T-cell (primary cell): ENCODE data around the gene NAV2. TPM values are rescaled to one million over a fixed set of nuclear protein-coding genes. Genes with fewer than 3 reads are reported as not detected.

Source experiments
- ATAC-seq, 4 experiments: fragments of 200-7000 bp in 3 of 4; fragments of 150-1000 bp in 1 of 4; cut with Tn5 transposase; replicated peaks in 1 of 4; 1 replicate in 3 of 4; 2 replicates in 1 of 4; pipeline ENCODE4 v1.10.0; 2021; ENCODE audit warnings: moderate library complexity in 3 of 4, mild to moderate bottlenecking in 2 of 4, moderate number of reproducible peaks in 1 of 4
- CTCF ChIA-PET, 2 donors: fragments of 300-600 bp; sonication (Branson Sonifier 250); formaldehyde crosslinking; loops; one replicate each; lab custom pipeline; 2022; ENCODE audit warnings: antibody characterized with exemption in 2 of 2; lab: Charles Lee
- POLR2A ChIA-PET, 2 donors: fragments of 300-600 bp; sonication (Branson Sonifier 250); formaldehyde crosslinking; loops; one replicate each; lab custom pipeline; 2022; ENCODE audit warnings: antibody characterized with exemption in 2 of 2; lab: Charles Lee
- DNase-seq, 35 experiments: peaks; one replicate each; pipeline versions ENCODE4 v3.0.0 to v3.0.0-alpha.2; 2013 to 2023
- H3K27ac ChIP-seq: one replicate; pipeline ENCODE4 v1.5.1; 2013; ENCODE audit warnings: low read length
- H3K27me3 ChIP-seq, 2 experiments: replicated peaks in 1 of 2; 1 replicate in 1 of 2; 2 replicates in 1 of 2; pipeline versions ENCODE4 v1.6.1 to v1.7.0; 2013; ENCODE audit warnings: low read length in 1 of 2, mixed read lengths in 1 of 2; ENCODE audit not compliant: control insufficient read depth in 2 of 2, insufficient read depth in 2 of 2; ENCODE audit errors: extremely low read depth in 1 of 2
- H3K36me3 ChIP-seq, 2 donors: 1 replicate in 1 of 2; 2 replicates in 1 of 2; pipeline versions ENCODE4 v1.6.1 to v1.7.0; 2013; ENCODE audit warnings: low read length in 1 of 2; ENCODE audit not compliant: control insufficient read depth in 2 of 2, insufficient read depth in 1 of 2; ENCODE audit errors: extremely low read depth in 1 of 2
- H3K4me1 ChIP-seq, 2 experiments: 1 replicate in 1 of 2; 2 replicates in 1 of 2; pipeline versions ENCODE4 v1.6.1 to v1.7.0; 2013; ENCODE audit warnings: low read length in 2 of 2, mixed read lengths in 1 of 2; ENCODE audit not compliant: insufficient read depth in 2 of 2, control insufficient read depth in 1 of 2; ENCODE audit errors: extremely low read depth in 1 of 2
- H3K4me3 ChIP-seq, 2 donors: 1 replicate in 1 of 2; 2 replicates in 1 of 2; pipeline versions ENCODE4 v1.5.1 to v1.7.0; 2013; ENCODE audit warnings: mild to moderate bottlenecking in 2 of 2, low read length in 1 of 2, moderate library complexity in 1 of 2; ENCODE audit not compliant: control insufficient read depth in 1 of 2; ENCODE audit errors: extremely low read depth in 1 of 2
- H3K9me3 ChIP-seq: 2 replicates; pipeline ENCODE4 v1.7.0; 2013
- H3K27ac Mint-ChIP-seq, 2 donors: one replicate each; pipeline ENCODE4 v1.8.0; 2020 to 2021; ENCODE audit warnings: mild to moderate bottlenecking in 2 of 2, mixed read lengths in 2 of 2
- H3K27me3 Mint-ChIP-seq, 2 donors: one replicate each; pipeline ENCODE4 v1.8.0; 2021 to 2022; ENCODE audit warnings: mixed read lengths in 2 of 2
- H3K36me3 Mint-ChIP-seq: one replicate; pipeline ENCODE4 v1.8.0; 2021; ENCODE audit warnings: mixed read lengths
- H3K4me1 Mint-ChIP-seq, 3 donors: one replicate each; pipeline ENCODE4 v1.8.0; 2020 to 2022; ENCODE audit warnings: mixed read lengths in 3 of 3, mild to moderate bottlenecking in 1 of 3
- H3K4me3 Mint-ChIP-seq, 3 donors: one replicate each; pipeline ENCODE4 v1.8.0; 2020 to 2022; ENCODE audit warnings: mild to moderate bottlenecking in 3 of 3, mixed read lengths in 3 of 3, moderate library complexity in 3 of 3
- H3K9me3 Mint-ChIP-seq, 3 donors: one replicate each; pipeline ENCODE4 v1.8.0; 2020 to 2022; ENCODE audit warnings: mixed read lengths in 3 of 3
- WGBS: methylation state at CpG from one replicate; pipeline ENCODE4 v1.1.5; 2013; ENCODE audit warnings: missing lambda C conversion rate; ENCODE audit not compliant: insufficient coverage; 5-methylcytosine and 5-hydroxymethylcytosine counted together
- total RNA-seq, 35 experiments: library from RNA in 6 of 35; stranded (reverse) in 6 of 35; fragments of 120-200 nt in 1 of 35; gene quantifications; one replicate each; pipeline versions ENCODE4 v1.2.1 to v1.2.4 and lab custom pipeline; 2013 to 2026

Gene NAV2
- total RNA-seq, 5 donors from 2014 or later (not counting 1 experiment from before 2014, with no cell fraction given): 0.55 to 3.0 (median 1.8) TPM

DNA sequence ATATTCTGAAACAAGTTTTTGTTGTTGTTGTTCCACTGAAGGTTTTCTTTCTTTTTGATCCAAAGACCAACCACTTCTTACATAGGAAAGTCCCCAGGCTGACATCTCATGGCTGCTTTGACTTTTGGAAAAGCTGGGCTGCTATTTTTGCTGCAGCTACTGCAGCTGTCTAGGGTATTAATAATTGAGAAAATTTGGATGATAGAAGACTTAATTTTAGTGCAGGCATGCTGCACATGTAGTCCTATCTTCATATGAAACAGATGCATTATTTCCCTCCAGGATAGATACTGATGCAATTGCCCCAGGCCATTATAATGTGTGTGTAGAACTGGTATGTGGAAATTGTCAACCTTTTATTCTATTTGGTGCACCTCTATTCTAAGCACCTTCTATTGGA is 131.4 kb downstream of the NAV2 start:
- ATAC-seq: no peak
- ChIA-PET CTCF (interaction anchor here in 1 of 2 donors (0.6 kb wide), 1 partner anchor 170 kb away, joined by 4 read pairs; no protein-coding TSS in a partner anchor), POLR2A (no interaction called here)
- H3K27ac Mint-ChIP-seq: no peak overlapping the region
- Histone ChIP-seq H3K4me1 (no peaks in the 10 kb centered on the region), H3K4me3 (no peak overlapping the region), H3K27ac (no peak overlapping the region), H3K9me3 (no peaks in the 10 kb centered on the region), H3K27me3 (peaks cover 0 to 3% of the 10 kb centered on the region in 2 experiments), H3K36me3 (no peaks in the 10 kb centered on the region)
- no peaks in the 10 kb centered on the region for H3K9me3 Mint-ChIP-seq
- H3K36me3 Mint-ChIP-seq: no peaks in the 10 kb centered on the region
- H3K4me3 Mint-ChIP-seq: no peak overlapping the region
- no peak for DNase-seq
- peaks cover 0 to 14% of the 10 kb centered on the region in 2 donors for H3K27me3 Mint-ChIP-seq
- H3K4me1 Mint-ChIP-seq: no peaks in the 10 kb centered on the region

DNA sequence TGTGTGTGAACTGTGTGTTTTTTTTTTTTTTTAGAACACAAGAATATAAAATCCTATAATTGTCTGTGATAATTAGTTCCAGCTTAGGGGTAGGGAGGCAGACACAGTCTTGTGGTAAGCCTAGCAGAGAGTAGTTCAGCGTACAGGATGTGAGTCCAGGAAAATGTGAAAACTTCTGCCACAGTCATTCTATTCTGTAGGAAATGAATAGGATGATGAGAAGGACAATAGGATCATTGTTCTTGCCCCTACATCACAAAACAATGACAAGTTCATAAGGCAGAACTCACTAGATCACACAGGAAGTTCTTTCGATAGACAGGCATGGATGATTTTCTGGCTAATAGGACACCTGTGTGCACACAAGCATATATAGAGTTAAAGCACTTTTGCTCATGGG is 132.2 kb downstream of the NAV2 start:
- WGBS: no CpG with 5 or more reads among the region's 2 CpGs
- Mint-ChIP-seq H3K27me3 (peaks cover 0 to 15% of the 10 kb centered on the region in 2 donors), H3K4me3 (no peak overlapping the region), H3K27ac (no peak overlapping the region), H3K36me3 (no peaks in the 10 kb centered on the region), H3K9me3 (no peaks in the 10 kb centered on the region), H3K4me1 (no peaks in the 10 kb centered on the region)
- no peaks in the 10 kb centered on the region for H3K4me1 ChIP-seq
- DNase-seq: no peak
- H3K27me3 ChIP-seq: peaks cover 0 to 3% of the 10 kb centered on the region in 2 experiments
- H3K27ac ChIP-seq: no peak overlapping the region
- ChIA-PET POLR2A (no interaction called here), CTCF (no interaction called here)
- H3K9me3 ChIP-seq: no peaks in the 10 kb centered on the region
- no peaks in the 10 kb centered on the region for H3K36me3 ChIP-seq
- no peak overlapping the region for H3K4me3 ChIP-seq
- ATAC-seq: no peak

DNA sequence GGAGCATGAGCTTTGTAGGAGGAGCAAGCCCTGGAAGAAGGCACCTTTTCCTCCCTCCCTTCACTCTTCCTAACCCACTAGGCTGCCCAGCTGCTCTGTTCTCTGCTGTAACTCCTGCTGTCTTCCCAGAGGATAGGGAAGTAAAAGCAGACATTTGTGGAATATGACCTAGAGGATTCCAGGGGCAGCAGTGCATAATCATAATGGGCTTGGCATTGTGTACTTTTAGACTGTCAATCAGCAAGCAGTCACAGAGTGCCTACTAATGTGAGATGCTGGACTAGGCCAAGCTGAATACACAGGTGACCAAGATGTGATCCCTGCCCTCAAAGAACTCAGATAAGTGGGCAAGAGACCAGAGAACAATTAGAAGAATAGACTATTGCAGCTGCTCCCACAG is 133.0 kb downstream of the NAV2 start:
- Histone ChIP-seq H3K27ac (no peak overlapping the region), H3K4me3 (no peak overlapping the region)

DNA sequence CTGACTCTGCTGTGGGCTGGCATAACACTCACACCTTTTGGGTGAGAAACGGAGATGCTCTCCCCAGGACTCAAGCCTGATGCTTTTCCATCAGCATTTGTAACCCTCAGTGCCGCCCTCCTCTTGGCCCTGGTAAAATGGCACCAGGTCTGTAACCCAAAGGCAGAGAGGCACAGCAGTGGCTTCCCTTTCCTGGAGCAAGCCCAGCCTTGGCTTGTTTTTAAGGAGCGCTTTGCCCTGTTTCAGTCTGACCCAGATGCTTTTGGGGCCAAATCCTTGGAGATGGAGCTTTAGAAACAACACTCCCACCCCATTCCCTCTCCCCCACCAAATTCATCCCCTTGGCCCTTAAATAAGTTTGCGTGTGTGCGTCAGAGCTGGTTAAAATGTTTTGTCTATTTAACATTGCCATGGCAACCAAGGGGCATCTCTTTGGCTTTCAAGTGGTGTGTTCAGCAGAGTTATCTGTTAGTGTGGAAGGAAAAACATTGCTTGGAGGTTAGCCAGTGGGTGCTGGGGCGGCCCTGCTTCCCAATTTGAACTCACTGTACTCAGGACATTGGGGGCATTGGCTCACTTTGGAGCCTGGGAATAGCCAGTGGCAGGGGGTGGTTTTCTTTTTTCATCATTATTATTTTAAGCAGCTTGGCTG is 134.1 kb downstream of the NAV2 start:
- Mint-ChIP-seq H3K27me3 (peaks cover 0 to 19% of the 10 kb centered on the region in 2 donors), H3K4me3 (no peak overlapping the region), H3K27ac (no peak overlapping the region), H3K9me3 (peaks cover 2 to 3% (median 3%) of the 10 kb centered on the region in 3 donors), H3K36me3 (no peaks in the 10 kb centered on the region), H3K4me1 (no peaks in the 10 kb centered on the region)
- 85% methylated on average over 4 of the region's 6 CpGs for WGBS
- Histone ChIP-seq H3K36me3 (no peaks in the 10 kb centered on the region), H3K4me3 (no peak overlapping the region), H3K27me3 (peaks cover 0 to 3% of the 10 kb centered on the region in 2 experiments), H3K27ac (no peak overlapping the region), H3K4me1 (no peaks in the 10 kb centered on the region), H3K9me3 (no peaks in the 10 kb centered on the region)
- ChIA-PET CTCF (no interaction called here), POLR2A (no interaction called here)
- no peak for DNase-seq
- ATAC-seq: no peak

More for the DNA sequence above, 133.0 kb downstream of the NAV2 start:
- Mint-ChIP-seq H3K36me3 (no peaks in the 10 kb centered on the region), H3K9me3 (no peaks in the 10 kb centered on the region), H3K27me3 (peaks cover 0 to 19% of the 10 kb centered on the region in 2 donors), H3K4me3 (no peak overlapping the region), H3K27ac (no peak overlapping the region), H3K4me1 (no peaks in the 10 kb centered on the region)
- ChIA-PET POLR2A (no interaction called here), CTCF (no interaction called here)
- H3K9me3 ChIP-seq: no peaks in the 10 kb centered on the region
- peaks cover 0 to 3% of the 10 kb centered on the region in 2 experiments for H3K27me3 ChIP-seq
- H3K4me1 ChIP-seq: no peaks in the 10 kb centered on the region
- H3K36me3 ChIP-seq: no peaks in the 10 kb centered on the region
- no peak for ATAC-seq
- no peak for DNase-seq

DNA sequence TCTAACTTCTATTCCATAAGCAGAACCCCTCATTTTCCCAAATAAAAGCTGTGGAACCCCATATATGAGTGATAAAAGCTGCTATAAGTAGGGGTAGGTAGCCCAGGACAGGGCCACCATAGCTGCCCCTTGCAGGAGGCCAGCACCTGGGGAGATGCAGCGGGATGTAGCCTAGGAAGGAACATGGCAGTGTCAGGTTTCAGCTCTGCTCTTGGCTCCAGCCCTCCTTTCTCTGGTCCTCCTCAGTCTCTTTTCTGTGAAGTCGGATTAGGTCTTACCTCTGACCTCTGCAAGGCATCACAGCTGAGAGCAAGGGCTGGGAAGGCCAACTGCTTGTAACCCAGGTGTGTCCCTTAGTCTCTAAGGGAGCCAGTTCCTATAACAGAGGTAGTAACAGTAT is 135.6 kb downstream of the NAV2 start:
- POLR2A ChIA-PET: no interaction called here
- H3K4me3 Mint-ChIP-seq: no peak overlapping the region
- H3K27ac Mint-ChIP-seq: no peak overlapping the region
- no peak overlapping the region for H3K27ac ChIP-seq
- ATAC-seq (no peak), DNase-seq (no peak)
- no peaks in the 10 kb centered on the region for H3K4me1 Mint-ChIP-seq
- no peaks in the 10 kb centered on the region for H3K4me1 ChIP-seq
- CTCF ChIA-PET: interaction anchor here in 1 of 2 donors (0.8 kb wide), 1 partner anchor 103 kb away, joined by 3 read pairs; no protein-coding TSS in a partner anchor
- WGBS: 75% methylated on average over 1 of the region's 2 CpGs
- H3K4me3 ChIP-seq: no peak overlapping the region
- peaks cover 0 to 3% of the 10 kb centered on the region in 2 experiments for H3K27me3 ChIP-seq
- no peaks in the 10 kb centered on the region for H3K9me3 ChIP-seq
- no peaks in the 10 kb centered on the region for H3K36me3 ChIP-seq
- peaks cover 2 to 5% (median 4%) of the 10 kb centered on the region in 3 donors for H3K9me3 Mint-ChIP-seq
- H3K36me3 Mint-ChIP-seq: no peaks in the 10 kb centered on the region
- peaks cover 0 to 9% of the 10 kb centered on the region in 2 donors for H3K27me3 Mint-ChIP-seq

DNA sequence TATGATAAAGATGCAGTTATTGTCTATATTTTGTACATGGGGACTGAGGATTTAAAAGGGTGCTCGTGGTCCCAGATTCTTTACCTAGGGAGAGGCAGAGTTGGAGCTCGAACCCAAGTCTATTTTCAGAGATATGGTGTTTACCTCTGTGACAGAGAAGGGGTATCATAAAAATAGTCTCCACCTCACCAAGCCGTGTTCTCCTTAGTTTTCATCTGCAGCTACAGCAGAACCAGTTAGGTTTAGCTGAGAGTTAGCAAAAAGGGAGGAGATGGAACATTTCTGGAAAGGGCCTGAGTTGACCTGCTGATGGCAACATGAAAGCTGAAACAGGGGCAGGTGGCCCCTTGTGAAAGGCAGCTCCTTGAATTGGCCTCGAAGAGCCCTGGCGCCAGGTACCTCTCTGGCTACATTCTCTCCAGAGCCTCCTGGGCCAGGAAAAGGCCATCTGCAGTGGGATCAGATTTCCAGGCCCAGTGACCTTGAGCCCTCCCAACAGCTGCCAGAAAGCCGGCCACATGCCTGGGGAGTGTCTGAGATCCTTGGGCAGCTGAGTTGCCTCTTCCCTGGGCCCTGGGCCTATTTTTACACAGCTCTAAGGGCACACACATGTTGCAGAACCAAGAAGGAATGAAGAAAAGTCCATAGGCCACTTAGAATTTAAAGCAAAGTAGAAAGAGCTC is 136.6 kb downstream of the NAV2 start:
- CTCF ChIA-PET: interaction anchor here in 1 of 2 donors (0.8 kb wide), 1 partner anchor 77 kb away, joined by 3 read pairs; no protein-coding TSS in a partner anchor
- DNase-seq (no peak), ATAC-seq (no peak)
- H3K4me1 ChIP-seq: no peaks in the 10 kb centered on the region
- POLR2A ChIA-PET: no interaction called here
- no peak overlapping the region for H3K27ac Mint-ChIP-seq
- H3K9me3 ChIP-seq: no peaks in the 10 kb centered on the region
- H3K4me1 Mint-ChIP-seq: no peaks in the 10 kb centered on the region
- no peaks in the 10 kb centered on the region for H3K36me3 ChIP-seq
- peaks cover 2 to 5% (median 4%) of the 10 kb centered on the region in 3 donors for H3K9me3 Mint-ChIP-seq
- no peaks in the 10 kb centered on the region for H3K36me3 Mint-ChIP-seq
- no peak overlapping the region for H3K27ac ChIP-seq
- peaks cover 0 to 9% of the 10 kb centered on the region in 2 donors for H3K27me3 Mint-ChIP-seq
- H3K4me3 ChIP-seq: no peak overlapping the region
- 86% methylated on average over 1 of the region's 6 CpGs for WGBS
- no peak overlapping the region for H3K4me3 Mint-ChIP-seq
- peaks cover 0 to 3% of the 10 kb centered on the region in 2 experiments for H3K27me3 ChIP-seq
